DMS 273 (cell line): ENCODE measurements around the gene BUB3.

Experiments
- DNase-seq: peaks from one replicate; lab custom pipeline; 2025; ENCODE audit not compliant: unreplicated experiment; lab: John Stamatoyannopoulos, UW

The BUB3 gene

GRCh38 chr10:123140983-123141390, 13.2 kb upstream of the BUB3 start:
- DNase-seq: no peak

GRCh38 chr10:123141791-123142700, 12.2 kb upstream of the BUB3 start:
- no peak for DNase-seq

DNA sequence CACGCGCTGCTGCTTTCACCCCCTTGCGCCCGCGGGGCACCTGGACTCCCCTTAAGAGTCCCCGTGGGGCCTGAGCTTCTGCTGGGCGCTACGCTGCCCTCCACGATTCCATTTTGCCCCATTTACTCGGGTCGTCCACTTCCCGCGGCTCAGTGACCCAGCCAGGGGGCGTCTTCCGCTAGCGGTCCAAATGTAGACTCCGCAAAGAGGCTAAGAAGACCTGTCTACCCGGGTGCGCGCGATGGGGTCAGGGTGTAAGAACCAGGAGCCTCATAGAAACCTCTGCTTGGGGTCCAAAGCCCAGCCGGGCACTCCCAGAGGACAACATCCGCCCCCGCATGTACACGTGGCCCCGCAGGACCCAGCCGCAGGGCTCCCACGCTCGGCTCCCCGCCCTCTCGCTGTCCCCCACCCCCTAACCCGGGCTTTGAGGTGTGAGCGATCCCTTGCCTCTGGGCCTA, 11.5 kb upstream of the BUB3 start:
- DNase-seq: no peak

GRCh38 chr10:123143162-123143824, 10.9 kb upstream of the BUB3 start:
- DNase-seq: no peak

GRCh38 chr10:123143825-123144168, 10.4 kb upstream of the BUB3 start:
- no peak for DNase-seq

DNA sequence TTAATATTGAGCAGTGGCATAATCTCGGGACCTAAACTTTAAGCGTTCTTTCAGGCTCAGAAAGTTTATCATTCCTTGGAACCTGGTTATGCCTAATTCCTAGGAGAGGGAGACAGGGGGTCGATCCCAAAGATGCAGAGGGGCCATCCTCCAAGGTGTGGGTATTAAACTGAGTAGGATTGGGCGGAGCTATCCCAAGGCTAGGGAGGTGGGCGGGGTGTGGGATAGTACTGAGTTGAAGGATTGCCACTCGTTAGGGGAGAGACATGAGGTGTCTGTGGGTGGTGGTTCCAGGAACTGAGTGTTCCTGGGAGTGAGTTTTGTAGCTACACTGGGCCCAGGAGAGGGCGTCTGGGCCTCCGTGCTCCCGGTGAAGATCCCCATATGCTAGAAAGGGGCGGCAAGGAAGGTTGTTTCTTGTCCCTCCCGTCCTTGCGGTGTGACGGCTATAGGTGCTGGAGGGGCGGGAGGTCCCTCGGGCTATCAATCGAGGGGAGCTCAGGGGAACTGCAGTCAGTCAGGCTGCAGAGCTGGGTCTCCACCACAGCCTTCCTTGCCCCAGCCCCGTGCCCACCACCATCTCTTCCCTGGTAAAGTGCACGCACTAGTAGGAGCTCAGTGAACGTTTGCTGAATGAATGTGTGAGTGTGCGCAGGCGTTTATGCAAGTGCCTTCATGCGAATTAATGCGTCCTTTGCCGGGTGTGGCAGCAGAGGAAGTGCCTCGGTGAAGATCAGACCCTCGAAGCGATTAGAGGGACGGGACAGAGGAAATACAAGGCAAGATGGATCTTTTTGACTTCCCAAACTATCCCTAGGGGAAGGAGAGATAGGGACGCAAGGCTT, 9.3 kb upstream of the BUB3 start:
- DNase-seq: peak; percentile 18

DNA sequence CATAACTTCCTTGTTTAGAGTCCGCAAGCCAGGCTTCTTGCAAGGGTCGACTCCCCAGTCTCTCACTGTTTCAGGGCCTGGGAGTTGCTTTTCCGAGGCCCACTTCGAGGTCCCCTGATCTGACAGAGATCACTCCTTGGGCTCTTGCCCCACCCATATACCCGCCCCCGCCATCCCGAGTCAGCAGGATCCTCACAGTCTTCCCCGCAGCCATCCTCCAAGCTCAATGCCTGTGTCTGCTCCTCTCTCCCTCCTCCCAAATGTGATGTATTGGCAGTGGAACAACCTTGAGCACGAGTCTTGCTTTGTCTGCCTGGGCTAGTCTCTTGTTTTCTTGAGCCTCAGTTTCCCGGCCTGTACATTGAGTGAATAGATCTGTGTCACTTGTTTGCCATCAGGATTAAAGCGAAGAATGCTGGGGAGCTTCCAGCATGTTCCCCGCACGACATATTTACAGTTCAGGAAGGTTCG, 8.6 kb upstream of the BUB3 start:
- no peak for DNase-seq

DNA sequence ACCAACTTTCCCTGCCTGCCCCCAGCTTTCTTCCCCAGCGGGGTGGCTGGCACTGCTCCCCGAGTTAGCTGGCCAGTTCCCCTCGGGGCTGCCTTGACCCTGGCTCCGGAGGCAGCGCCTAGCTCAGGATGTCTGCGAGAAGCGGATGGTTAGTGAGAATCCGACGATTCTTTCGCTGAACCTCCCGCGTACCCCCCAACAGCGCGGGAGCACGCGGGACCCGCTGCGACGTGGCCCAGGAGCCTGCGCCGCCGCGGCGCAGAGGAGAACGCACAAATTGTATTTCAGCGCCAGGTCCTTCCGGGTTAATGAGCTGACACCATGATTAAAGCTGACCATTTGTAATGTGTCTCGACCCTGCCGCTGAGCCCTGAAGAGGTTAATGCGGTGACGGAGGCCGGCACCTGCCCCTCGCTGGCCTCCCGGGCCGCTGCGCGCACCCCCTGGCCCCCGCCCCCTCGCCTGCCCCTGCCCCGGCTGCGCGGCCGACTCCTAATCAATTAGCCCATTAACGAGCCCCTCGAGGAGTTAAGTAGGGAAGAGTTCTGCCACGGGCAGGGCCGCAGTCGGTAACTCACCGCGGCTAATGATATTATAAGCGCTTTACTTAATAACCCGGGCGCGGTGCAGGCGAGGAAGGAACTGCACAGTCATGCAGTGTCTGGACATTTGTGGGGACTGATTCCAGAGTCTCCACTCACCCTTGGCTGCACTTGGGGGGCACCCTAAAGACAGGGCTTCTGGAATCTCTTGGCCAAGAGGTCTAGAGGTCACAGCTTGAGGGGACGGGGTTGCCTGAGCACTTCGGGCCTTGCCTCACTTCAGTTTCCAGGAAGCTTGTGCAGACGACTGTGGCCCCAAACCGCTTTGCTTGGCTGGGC, 7.9 kb upstream of the BUB3 start:
- no peak for DNase-seq

GRCh38 chr10:123146894-123147634, 7.1 kb upstream of the BUB3 start:
- no peak for DNase-seq

- DNase-seq: peak; percentile 67
Observed at GRCh38 chr10:123147635-123148413, 6.4 kb upstream of the BUB3 start, which contains the start of gene HMX2. HMX2 (plus strand) TSS chr10:123148136; CDS start chr10:123148379, 243 bp downstream.

DNA sequence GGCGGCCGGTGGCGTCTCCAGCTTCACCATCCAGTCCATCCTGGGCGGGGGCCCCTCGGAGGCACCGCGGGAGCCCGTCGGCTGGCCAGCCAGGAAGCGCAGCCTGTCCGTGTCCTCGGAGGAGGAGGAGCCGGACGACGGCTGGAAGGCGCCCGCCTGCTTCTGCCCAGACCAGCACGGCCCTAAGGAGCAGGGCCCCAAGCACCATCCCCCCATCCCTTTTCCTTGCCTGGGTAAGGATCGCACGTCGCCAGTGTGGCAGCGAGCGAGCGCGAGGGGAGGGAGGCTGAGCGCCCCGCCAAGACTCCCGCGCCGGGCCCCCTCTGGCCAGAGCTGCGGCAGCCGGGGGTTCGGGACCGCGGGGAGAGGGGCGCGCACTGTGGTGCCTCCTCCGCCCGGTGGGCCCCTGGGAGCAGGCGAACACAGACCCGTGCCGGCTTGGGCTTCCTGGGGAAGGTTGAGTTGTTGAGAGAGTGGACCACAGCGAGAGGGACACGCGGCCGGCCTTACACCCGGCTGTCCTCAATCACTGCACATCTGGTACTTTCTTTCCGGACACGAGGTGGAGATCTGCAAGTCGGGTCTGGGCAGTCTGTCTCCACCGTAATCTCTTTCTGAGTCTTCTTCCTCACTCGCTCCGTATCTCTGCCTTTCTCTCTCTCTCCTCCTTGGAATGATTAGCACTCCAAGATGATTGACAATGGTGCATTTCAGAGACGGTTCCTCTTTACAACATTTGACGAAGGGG, 5.6 kb upstream of the BUB3 start:
- DNase-seq: no peak

- no peak for DNase-seq
Observed at GRCh38 chr10:123149162-123149567, 5.0 kb upstream of the BUB3 start.

GRCh38 chr10:123149568-123150270, 4.5 kb upstream of the BUB3 start:
- peak; percentile 42 for DNase-seq

- DNase-seq: no peak
Observed at GRCh38 chr10:123150271-123150985, 3.8 kb upstream of the BUB3 start.

DNA sequence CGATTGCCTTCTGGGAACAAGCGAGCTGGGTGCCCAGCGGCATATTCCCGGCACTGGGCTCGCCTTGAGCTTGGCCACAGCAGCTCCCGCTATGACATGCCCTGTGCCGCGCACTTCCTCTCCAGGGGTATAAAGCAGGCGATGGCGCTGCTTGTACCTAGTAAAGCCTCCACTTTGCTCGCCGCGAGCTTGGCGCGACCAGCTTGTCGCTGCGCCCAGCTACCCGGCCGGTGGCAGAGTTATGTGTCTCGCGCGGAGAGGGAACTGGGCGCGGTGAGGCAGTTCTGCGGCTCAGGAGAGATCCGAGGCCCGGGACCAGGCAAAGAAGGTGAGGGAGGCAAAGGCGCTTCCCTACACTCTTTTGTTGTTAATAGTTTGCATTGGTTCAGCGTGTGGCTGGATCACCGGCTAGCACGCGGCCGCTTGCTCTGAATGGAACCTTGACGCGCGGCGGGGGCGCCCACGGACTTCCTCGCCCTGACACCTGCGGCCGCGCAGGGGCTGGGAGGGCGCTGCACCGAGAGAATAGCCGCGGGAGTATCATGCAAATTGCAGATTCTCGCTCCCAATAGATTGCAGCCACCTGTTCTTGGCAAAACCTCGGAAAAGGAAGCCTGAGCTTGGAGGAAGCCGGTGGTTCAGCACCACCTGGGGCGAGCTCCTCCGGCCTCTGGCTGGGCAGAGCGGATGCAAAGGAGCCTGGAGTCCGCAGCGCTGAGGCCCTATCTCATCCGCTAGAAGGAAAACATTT, 3.0 kb upstream of the BUB3 start:
- no peak for DNase-seq

GRCh38 chr10:123151737-123152135, 2.5 kb upstream of the BUB3 start:
- no peak for DNase-seq
